PC-3 (cell line): ENCODE data around the gene PMEPA1.

ENCODE experiments used
- CTCF ChIP-seq: fragments of 300-600 bp; sonication (generic); conservative IDR thresholded peaks from 2 replicates; pipeline ENCODE4 v1.5.1; 2017; ENCODE audit warnings: antibody characterized with exemption, low read depth, mild to moderate bottlenecking, low read length
- EZH2 ChIP-seq: fragments of 300-600 bp; sonication (generic); IDR thresholded peaks from one replicate; pipeline ENCODE4 v1.6.1; 2017; ENCODE audit warnings: antibody characterized with exemption, mild to moderate bottlenecking, low read length; ENCODE audit not compliant: unreplicated experiment
- EZH2phosphoT487 ChIP-seq: fragments of 300-600 bp; sonication (generic); IDR thresholded peaks from 2 replicates; pipeline ENCODE4 v1.6.1; 2018; ENCODE audit warnings: mild to moderate bottlenecking, antibody characterized with exemption, low read length, borderline replicate concordance

GRCh38 chr20:57714409-57715267 lies 4.8 kb upstream of the PMEPA1 start:
- TF ChIP-seq CTCF, result no peak
- no peak for TF ChIP-seq EZH2
- TF ChIP-seq EZH2phosphoT487, result no peak
